Cardiac septum (tissue), 1 donor: ENCODE data around the gene TSPEAR. TPM values are rescaled to one million over a fixed set of nuclear protein-coding genes. Genes with fewer than 3 reads are reported as not detected.
"Not testable (repeated sequence)": the region's sequence is repeated elsewhere in the genome, so short reads cannot be mapped to it uniquely, and the experiment has no call there.

Source experiments
- DNase-seq: peaks from one replicate; pipeline ENCODE4 v3.0.0-alpha.2; 2020; ENCODE audit warnings: low spot score
- intact Hi-C: fragments of 100-400 bp; cut with DNase I; formaldehyde crosslinking; loops from one replicate; pipeline ENCODE4 v1.14.0; 2022
- total RNA-seq: library from RNA; stranded (reverse); fragmentation: NEBNext Ultra II Directional; extraction: Animal tissue kit (Norgen Biotek cat#: 25700); gene quantifications from one replicate; pipeline ENCODE4 v1.2.1, GENCODE V29; 2021
- donor health status: DM: no; HTN: no; CAD: no.

The TSPEAR gene
- total RNA-seq, 1 donor from 2014 or later, result not detected

DNA sequence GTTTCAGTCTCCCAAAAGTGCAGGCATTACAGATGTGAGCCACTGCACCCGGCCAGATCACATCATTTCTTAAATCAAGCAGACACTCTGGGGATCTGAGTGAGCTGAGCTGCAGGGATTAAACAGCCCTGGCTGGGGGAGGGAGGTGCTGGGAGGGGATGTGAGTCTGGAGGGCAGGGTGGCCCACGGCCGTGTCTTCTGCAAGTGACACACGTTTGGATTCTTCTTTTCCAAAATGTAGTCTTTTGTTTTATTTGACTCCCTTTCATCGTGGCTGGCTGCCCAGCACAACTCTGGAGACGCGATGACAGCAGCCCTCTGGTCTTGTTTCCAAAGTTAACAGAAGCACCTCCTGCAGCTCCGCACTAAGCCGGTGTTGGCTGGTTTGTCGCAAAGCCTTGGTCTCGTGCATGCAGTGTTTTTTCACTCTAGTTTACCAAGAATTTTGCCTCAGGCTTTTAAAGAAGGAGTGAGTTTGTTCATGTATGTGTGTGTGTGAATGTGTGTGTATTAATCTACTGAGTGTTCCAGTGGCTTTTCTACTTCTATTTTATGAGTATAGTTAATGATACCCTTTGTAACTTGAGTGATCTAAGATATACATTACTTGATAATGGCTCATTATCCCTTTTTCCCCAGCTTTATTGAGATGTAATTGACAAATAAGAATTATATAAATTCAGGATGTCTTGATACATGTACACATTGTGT, 128.1 kb downstream of the TSPEAR start:
- DNase-seq, result no peak
- intact Hi-C loops, result no loop called here

DNA sequence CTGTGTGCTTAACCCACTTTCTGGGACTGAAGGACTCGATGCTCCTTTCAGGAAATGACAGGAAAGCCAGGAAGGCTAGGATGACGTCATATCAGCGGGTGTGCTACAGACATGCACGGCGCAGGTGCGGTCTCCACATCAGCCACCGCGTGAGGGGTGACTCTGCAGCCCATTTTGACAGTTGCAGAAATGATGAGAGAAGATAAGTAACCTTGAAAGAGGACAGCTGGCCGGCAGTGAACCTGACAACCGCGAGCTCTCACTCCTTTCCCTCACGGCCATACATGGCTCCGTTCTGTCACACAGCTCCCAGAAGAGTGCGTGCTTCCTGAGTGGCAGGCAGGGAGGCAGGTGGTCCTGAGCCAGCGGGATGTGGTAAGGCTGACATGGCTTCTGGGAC, 129.3 kb downstream of the TSPEAR start:
- DNase-seq, result no peak
- intact Hi-C loops, result no loop called here

DNA sequence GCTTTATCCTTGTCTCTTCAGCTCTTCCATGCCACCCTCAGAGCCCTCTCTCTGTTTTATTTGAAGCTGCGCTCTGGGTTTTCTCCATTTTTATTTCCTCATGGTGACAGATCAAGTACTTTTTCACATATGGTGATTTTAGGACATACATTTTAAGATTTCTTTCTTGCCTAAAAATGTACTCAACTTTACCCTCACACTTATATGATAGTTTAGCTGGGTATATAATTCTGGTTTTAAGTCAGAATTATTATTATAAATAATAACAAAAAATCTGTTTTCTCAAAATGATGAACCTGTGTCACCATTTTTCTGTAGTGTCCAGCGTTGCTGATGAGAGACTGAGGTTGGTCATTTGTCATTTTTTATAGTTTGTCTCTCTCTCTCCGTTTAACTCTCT, 130.2 kb downstream of the TSPEAR start:
- DNase-seq, result no peak
- intact Hi-C loops, result no loop called here

DNA sequence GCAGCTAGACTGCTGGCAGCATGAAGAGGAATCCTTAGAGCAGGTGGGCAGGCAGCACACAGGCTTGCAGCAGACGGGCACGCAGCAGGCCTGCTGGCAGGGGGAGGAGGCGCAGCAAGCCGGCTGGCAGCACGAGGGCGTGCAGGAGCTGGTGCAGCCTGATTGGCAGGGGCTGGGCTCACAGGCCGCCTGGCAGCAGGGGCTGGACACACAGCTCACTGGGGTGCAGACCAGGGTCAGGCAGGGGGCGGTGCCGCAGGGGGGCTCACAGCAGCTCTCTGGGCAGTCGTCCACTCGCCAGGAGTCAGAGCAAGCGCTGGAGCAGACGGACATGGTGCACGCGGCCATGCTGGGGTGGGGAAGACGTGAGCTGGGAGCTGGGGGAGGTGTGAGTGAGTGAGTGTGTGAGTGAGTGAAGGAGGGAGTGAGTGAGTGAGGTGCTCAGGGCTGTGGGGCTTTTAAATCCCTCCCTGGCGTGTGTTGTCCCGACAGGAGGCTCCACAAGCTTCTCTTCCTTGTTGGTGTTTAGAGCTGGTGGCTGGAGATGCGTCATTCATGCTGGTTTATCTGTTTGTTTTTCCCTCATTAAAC, 131.0 kb downstream of the TSPEAR start, which contains the start of gene KRTAP10-5:
KRTAP10-5 (minus strand) TSS at position 374 of the 591 bp plus-strand sequence; CDS start at position 348, 26 bp downstream.
- intact Hi-C loops, DNase-seq: not testable (repeated sequence)

DNA sequence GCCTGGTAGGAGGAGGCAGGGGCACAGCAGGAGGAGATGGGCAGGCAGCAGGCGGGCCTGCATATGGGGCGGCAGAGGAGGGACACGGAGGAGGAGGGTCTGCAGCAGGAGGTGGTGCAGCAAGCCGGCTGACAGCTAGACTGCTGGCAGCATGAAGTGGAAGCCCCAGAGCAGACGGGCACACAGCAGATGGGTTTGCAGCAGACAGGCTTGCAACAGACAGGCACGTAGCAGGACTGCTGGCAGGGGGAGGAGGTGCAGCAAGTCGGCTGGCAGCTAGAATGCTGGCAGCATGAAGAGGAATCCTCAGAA, 131.6 kb downstream of the TSPEAR start:
- intact Hi-C loops, result no loop called here
- DNase-seq, result no peak

DNA sequence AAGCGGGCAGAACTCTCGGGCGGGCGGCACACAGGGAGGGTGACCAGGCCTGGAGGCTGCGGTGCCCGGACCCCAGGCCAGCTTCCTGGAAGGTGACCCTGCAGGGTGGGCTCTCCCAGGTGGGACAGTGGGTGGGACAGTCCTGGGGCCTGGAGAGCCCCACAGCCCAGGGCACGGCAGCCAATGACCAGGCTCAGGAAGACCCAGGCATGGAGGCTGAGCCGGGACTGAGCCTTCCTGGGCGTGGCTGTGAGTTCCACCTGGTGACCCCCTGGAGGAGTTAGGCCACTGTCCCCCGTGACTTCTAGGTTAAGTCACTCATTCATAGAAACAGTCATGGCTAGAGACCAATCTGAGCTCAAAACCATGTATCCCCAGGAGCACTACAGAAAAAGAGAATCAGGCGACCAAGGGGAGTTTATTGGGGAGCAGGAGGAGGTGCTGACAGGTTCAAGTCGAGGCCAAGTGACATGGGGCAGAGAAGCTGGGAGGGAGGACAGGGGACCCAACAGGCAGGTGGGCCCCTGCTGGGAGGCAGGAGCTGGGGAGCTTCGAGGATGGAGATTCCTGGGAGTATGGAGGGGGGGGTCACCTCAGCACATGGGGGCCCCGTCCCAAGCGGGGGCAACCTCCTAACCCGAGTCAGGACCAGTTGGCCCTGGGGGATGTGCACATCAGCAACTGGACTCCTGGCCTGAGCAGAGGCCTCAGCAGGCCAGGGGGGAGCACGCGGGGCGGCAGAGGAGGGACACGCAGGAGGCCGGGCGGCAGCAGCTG, 132.1 kb downstream of the TSPEAR start:
- no peak for DNase-seq
- intact Hi-C loops, result no loop called here

DNA sequence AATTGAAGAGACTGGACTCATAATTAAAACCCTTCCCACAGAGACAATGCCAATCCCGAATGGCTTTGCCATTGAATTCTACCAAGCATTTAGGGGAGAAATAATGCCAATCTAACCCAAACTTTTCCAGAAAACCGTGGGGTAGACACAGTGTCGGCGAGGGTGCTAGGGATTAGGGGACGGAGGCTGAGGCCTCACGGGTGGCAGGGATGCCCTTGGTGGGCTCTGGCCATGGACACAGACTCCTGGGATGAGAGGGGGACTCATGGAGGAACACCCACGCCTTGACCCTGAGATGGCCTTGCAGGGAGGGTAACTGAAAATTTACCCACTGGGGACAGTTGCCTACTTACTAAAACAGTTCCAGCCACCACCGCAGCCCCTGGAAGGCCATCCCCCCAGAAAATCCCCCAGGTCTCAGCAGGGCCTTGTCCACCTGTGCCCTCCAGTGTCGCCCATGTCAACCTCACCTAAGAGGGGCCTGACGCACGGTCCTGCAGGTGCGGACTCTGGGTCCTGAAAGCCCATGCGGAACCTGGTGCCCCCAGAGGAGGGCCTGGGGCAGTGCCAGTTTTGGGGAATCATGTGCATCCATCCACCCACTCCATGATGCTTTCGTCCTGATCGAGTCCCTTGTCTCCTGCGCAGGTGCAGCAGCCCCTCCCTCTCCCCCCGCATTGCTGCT, 132.9 kb downstream of the TSPEAR start:
- intact Hi-C loops, result no loop called here
- DNase-seq, result no peak

DNA sequence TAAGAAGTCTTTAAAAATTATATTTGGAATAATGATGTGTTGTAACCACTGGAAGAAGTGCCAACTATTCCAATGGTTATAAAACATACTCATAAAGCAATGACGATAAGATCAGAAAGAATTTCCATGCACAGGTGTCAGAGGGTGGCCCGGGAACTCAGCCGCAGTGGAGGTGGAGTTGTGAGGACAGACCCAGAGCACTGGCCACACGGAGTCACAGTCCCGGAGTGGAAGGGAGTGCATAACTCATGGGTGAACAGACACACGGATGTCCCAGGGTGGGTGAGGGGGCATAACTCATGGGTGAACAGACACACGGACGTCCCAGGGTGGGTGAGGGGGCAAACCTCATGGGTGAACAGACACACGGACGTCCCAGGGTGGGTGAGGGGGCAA, 135.3 kb downstream of the TSPEAR start:
- intact Hi-C loops, result no loop called here
- DNase-seq, result no peak

DNA sequence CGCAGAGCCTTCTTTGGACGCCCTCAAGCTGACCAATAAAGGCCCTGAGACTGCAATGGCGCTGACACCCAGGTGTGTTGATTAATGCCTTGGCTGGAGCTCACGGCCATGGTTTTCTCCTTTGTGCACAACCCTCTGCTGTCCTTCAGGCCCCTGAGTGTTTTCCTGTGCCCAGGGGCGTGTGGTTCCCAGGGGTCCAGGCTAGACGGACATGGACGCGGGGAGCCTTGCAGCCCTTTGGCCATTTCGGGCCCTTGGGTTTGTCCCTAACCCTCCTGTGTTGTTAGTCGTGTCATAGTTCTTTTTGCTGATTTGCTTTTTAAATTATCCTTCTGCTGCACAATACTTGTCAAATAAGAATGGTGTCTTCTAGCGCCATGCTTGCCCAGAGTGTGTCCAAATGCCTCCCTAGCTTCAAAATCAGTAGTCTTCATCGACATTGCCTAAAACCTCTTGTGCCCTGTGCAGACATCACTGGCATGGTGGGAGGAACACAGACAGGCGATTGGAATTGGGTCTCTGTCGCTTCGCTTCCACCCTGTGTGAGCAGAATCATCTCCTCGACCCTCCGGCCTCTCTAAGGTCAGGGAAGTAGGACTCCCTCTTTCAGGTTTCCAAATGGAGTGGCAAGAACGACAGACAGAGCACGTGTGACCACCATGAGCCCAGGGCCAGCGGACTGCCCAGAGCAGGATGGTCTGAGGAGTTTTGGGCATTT, 135.9 kb downstream of the TSPEAR start:
- DNase-seq, result no peak
- intact Hi-C loops, result no loop called here

DNA sequence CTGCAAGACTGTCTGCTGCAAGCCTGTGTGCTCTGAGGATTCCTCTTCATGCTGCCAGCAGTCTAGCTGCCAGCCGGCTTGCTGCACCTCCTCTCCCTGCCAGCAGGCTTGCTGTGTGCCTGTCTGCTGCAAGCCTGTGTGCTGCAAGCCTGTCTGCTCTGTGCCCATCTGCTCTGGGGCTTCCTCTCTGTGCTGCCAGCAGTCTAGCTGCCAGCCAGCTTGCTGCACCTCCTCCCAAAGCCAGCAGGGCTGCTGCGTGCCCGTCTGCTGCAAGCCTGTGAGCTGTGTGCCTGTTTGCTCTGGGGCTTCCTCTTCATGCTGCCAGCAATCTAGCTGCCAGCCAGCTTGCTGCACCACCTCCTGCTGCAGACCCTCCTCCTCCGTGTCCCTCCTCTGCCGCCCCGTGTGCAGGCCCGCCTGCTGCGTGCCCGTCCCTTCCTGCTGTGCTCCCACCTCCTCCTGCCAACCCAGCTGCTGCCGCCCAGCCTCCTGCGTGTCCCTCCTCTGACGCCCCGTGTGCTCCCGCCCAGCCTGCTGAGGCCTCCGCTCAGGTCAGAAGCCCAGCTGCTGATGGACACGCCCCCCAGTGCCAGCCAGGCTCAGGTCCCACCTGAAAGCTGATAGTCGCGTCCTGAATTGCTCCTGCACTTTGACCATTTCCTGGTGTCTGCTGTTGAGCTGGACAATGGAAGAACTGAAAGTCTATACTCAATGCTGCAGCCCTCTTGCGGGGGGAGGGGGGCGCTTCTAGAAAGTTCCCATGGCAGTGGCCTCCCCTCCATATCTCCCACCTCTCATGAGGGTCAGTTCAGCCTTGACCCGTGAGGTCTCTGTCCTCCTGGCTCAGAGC, 136.7 kb downstream of the TSPEAR start:
- no peak for DNase-seq
- intact Hi-C loops, result no loop called here

DNA sequence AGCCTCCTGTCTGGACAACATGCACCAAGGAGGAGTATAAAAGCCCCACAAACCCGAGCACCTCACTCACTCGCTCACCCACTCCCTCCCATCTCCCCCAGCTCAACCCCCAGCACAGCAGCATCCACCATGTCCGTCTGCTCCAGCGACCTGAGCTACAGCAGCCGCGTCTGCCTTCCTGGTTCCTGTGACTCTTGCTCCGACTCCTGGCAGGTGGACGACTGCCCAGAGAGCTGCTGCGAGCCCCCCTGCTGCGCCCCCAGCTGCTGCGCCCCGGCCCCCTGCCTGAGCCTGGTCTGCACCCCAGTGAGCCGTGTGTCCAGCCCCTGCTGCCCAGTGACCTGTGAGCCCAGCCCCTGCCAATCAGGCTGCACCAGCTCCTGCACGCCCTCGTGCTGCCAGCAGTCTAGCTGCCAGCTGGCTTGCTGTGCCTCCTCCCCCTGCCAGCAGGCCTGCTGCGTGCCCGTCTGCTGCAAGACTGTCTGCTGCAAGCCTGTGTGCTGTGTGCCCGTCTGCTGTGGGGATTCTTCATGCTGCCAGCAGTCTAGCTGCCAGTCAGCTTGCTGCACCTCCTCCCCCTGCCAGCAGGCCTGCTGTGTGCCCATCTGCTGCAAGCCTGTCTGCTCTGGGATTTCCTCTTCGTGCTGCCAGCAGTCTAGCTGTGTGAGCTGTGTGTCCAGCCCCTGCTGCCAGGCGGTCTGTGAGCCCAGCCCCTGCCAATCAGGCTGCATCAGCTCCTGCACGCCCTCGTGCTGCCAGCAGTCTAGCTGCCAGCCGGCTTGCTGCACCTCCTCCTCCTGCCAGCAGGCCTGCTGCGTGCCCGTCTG, 137.5 kb downstream of the TSPEAR start, which contains the start of gene KRTAP10-4:
KRTAP10-4 (plus strand) TSS at position 100 of the 827 bp plus-strand sequence; CDS start at position 130, 30 bp downstream.
- DNase-seq, intact Hi-C loops: not testable (repeated sequence)

DNA sequence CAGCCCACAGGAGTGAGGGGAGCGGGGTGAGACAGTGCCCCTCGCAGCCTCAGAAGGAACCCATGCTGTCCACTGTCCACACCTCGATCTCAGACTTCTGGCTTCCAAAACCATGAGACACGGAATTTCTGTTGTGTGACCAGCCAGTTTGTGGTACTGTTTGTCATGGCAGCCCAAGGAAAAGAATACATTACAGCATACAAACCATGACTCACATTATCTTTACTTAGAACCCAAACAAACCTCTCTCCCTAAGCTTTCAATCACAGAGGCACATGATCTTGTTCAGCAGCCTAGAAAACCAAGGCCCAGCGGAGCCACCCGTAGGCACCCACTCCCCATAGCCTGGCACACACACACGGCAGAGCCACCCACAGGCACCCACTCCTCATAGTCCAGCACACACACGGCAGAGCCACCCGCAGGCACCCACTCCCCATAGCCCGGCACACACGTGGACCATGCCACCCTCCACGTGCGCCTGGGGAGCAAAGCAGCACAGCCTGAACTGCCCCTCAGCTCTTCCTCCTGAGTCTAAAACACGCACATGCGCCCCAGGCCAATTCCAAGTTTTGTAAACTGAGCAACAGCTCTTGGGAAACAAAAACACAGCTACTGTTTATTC, 138.3 kb downstream of the TSPEAR start:
- intact Hi-C loops, result no loop called here
- no peak for DNase-seq

DNA sequence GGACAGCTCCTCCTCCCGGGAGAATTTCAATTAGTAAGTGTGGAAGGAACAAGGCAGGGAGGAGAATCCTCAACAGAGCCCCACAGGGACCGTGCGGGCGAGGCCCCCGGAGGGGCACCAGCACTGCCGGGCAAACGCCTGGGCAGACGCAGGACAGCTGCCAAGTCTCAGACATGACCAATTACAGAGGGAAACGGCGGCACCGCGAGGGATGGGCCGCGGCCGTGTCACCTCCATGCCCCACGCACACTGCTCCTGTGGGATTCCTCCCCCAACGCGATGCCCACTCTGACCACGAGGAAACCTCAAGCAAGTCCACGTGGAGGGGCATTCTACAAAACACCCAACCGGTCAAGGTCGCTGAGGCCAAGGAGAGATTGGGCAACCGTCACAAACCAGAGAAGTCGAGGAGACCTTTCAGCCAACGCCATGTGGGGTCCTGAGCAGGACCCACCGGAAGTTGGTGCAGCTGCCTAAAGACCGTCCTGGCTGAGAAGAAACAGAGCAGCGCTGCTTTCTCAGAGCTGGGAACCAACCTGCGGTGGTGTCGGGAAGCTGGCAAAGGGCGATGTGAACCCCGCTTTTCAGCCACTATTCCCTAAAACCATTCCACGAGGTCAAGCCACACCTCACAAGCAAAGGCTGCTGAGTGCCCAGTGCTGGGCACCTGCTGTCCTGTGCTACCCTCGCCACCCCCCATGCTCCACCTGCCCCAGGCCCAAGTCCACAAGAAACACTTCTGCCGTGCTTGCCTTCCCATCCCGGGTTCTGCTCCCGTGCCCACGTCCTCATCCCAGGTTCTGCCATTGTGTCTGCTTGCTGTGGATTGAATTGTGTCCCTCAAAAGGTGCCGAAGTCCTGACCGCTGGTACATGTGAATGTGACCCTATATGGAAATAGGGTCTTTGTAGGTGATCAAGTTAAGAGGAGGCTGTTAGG, 139.3 kb downstream of the TSPEAR start:
- intact Hi-C loops, result no loop called here
- no peak for DNase-seq

DNA sequence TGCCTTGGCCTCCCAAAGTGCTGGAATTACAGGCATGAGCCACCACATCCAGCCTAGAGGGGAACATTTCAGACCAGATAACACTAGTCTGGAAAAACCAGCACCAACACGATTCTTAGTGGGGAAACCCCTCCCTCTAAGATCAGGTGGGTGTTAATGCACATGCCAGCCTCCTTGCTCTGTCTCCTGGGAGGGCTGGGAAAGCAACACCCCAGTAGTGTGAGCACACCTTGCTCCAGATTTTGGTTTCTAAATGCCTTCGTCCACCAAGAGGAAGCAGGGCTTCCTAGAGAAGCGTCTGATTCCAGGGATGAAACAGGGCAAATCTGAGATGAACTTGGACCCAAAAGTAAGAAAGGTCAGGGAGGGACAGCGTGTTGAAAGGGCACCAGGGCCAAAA, 140.1 kb downstream of the TSPEAR start:
- no peak for DNase-seq
- intact Hi-C loops, result no loop called here

DNA sequence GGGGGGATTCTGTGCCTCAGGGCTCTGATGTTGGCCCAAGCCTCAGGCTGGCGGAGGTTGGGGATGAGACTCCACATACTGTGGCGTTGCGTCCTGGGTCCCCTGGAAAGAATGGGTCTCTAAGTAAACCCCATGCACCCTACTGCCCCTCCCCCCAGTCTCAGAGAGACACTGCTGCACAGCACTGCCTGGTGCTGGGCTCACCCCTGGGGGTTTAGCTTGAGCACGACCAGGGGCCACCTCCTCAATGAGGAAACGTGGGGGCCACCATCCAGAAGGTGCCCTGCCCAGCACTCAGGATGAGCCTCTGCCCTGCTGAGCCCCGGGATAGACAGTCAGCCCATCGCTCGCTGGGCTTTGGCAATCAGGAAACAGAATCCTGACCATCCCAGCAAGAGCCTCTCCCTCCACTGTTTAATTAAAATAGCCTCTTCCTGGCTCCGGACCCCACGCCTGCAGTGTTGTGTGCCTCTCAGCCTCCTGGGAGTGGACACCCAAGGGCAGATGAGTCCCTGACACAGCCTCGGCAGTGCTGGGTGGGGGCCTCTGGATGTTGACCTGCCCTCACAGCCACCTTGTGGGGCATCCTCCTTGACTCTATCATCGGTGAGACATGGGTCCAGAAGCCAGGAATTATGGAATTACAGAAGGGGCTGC, 141.4 kb downstream of the TSPEAR start:
- intact Hi-C loops, result no loop called here
- no peak for DNase-seq
